H1 (cell line): ENCODE results near the gene IGFL2. TPM values are rescaled to one million over a fixed set of nuclear protein-coding genes. Genes with fewer than 3 reads are reported as not detected.

ENCODE experiments used
- CTCF ChIA-PET: fragments of 300-600 bp; sonication (Branson Sonifier 250); formaldehyde crosslinking; loops from one replicate; lab custom pipeline; 2021; ENCODE audit not compliant: partially characterized antibody; lab: Charles Lee
- POLR2A ChIA-PET: fragments of 300-600 bp; sonication (Branson Sonifier 250); formaldehyde crosslinking; loops from one replicate; lab custom pipeline; 2021; ENCODE audit warnings: inconsistent platforms; ENCODE audit not compliant: partially characterized antibody; lab: Charles Lee
- DNase-seq, 2 experiments: peaks; one replicate each; pipeline versions ENCODE4 v3.0.0 to v3.0.0-alpha.2; 2010 to 2022; ENCODE audit warnings: low spot score in 2 of 2, low read depth in 1 of 2, mixed read lengths in 1 of 2
- FAIRE-seq: peaks from 2 replicates; lab custom pipeline; 2011; peaks lifted over from hg19 to GRCh38; lab: Jason Lieb, UNC
- H2AFZ ChIP-seq: 2 replicates; pipeline ENCODE4 v1.8.1; 2012; ENCODE audit warnings: low read length, inconsistent platforms
- H2AK5ac ChIP-seq: 2 replicates; pipeline ENCODE4 v1.6.1; 2013; ENCODE audit warnings: low read depth, low read length
- H2BK120ac ChIP-seq: replicated peaks from 2 replicates; pipeline ENCODE3; 2013; ENCODE audit warnings: low read depth, low read length, inconsistent platforms
- H2BK12ac ChIP-seq: 2 replicates; pipeline ENCODE4 v1.6.1; 2013; ENCODE audit warnings: low read depth, low read length
- H2BK15ac ChIP-seq: 2 replicates; pipeline ENCODE4 v1.6.1; 2013; ENCODE audit warnings: low read length
- H2BK20ac ChIP-seq: 2 replicates; pipeline ENCODE4 v1.6.1; 2013; ENCODE audit warnings: low read length
- H2BK5ac ChIP-seq: 2 replicates; pipeline ENCODE4 v1.6.1; 2013; ENCODE audit warnings: low read depth, low read length
- H3K14ac ChIP-seq: 2 replicates; pipeline ENCODE4 v1.6.1; 2013; ENCODE audit warnings: inconsistent platforms; ENCODE audit not compliant: insufficient read length
- H3K18ac ChIP-seq: 2 replicates; pipeline ENCODE4 v1.6.1; 2013; ENCODE audit warnings: low read length; ENCODE audit errors: extremely low read depth
- H3K23ac ChIP-seq: 2 replicates; pipeline ENCODE4 v1.6.1; 2013; ENCODE audit warnings: inconsistent platforms; ENCODE audit not compliant: insufficient read length
- H3K23me2 ChIP-seq: 2 replicates; pipeline ENCODE4 v1.6.1; 2013; ENCODE audit warnings: low read depth, low read length
- H3K27ac ChIP-seq: 2 replicates; pipeline ENCODE4 v1.6.1; 2011; ENCODE audit warnings: low read depth, low read length, inconsistent platforms
- H3K27me3 ChIP-seq, 4 experiments: replicated peaks in 1 of 4; 1 replicate in 1 of 4; 2 replicates in 3 of 4; pipeline versions ENCODE4 v1.6.1 to v1.8.1; 2011 to 2013; ENCODE audit warnings: low read length in 3 of 4, mild to moderate bottlenecking in 3 of 4, inconsistent platforms in 2 of 4, mixed read lengths in 2 of 4, moderate library complexity in 1 of 4; ENCODE audit not compliant: control insufficient read depth in 3 of 4, insufficient read depth in 3 of 4; ENCODE audit errors: extremely low read depth in 1 of 4
- H3K36me3 ChIP-seq, 4 experiments: 2 replicates each; pipeline versions ENCODE4 v1.6.1 to v1.8.1; 2011 to 2013; ENCODE audit warnings: mild to moderate bottlenecking in 4 of 4, low read length in 3 of 4, moderate library complexity in 2 of 4, control low read depth in 1 of 4, inconsistent platforms in 1 of 4; ENCODE audit not compliant: insufficient read depth in 4 of 4, control insufficient read depth in 2 of 4
- H3K4ac ChIP-seq: replicated peaks from 2 replicates; pipeline ENCODE3; 2013; ENCODE audit warnings: low read length, low read depth, mixed read lengths, inconsistent platforms; ENCODE audit not compliant: insufficient read length
- H3K4me1 ChIP-seq, 4 experiments: replicated peaks in 1 of 4; 1 replicate in 1 of 4; 2 replicates in 3 of 4; pipeline versions ENCODE4 v1.6.1 to v1.8.1; 2011 to 2013; ENCODE audit warnings: low read length in 3 of 4, inconsistent platforms in 2 of 4, mixed read lengths in 1 of 4; ENCODE audit not compliant: insufficient read depth in 4 of 4, control insufficient read depth in 3 of 4
- H3K4me2 ChIP-seq, 2 experiments: 2 replicates each; pipeline versions ENCODE4 v1.6.1 to v1.8.1; 2011 to 2013; ENCODE audit warnings: low read depth in 2 of 2, low read length in 2 of 2, control low read depth in 1 of 2, inconsistent platforms in 1 of 2, mild to moderate bottlenecking in 1 of 2; ENCODE audit not compliant: insufficient read depth in 1 of 2
- H3K4me3 ChIP-seq, 4 experiments: fragments of 200-600, 300-600 bp in 1 of 4; sonication (generic), shearing (Covaris generic), sonication (Bioruptor Twin) in 1 of 4; 2 replicates each; pipeline versions ENCODE4 v1.5.1 to v1.8.1; 2011 to 2016; ENCODE audit warnings: low read length in 4 of 4, low read depth in 3 of 4, control low read depth in 2 of 4, inconsistent platforms in 2 of 4, mild to moderate bottlenecking in 2 of 4, mixed read lengths in 1 of 4, moderate library complexity in 1 of 4; ENCODE audit not compliant: insufficient read depth in 2 of 4; ENCODE audit errors: extremely low read depth in 1 of 4
- H3K56ac ChIP-seq: replicated peaks from 2 replicates; pipeline ENCODE3; 2013; ENCODE audit warnings: low read depth, mild to moderate bottlenecking, mixed read lengths, low read length, inconsistent platforms; ENCODE audit not compliant: insufficient read length
- H3K79me1 ChIP-seq: 2 replicates; pipeline ENCODE4 v1.6.1; 2013; ENCODE audit warnings: low read depth, low read length, control low read depth
- H3K79me2 ChIP-seq, 2 experiments: 2 replicates each; pipeline versions ENCODE4 v1.6.1 to v1.8.1; 2012 to 2013; ENCODE audit warnings: low read length in 2 of 2, mild to moderate bottlenecking in 2 of 2, inconsistent platforms in 1 of 2; ENCODE audit not compliant: insufficient read depth in 2 of 2, control insufficient read depth in 1 of 2
- H3K9ac ChIP-seq, 4 experiments: replicated peaks in 1 of 4; 1 replicate in 1 of 4; 2 replicates in 3 of 4; pipeline versions ENCODE4 v1.6.1 to v1.8.1; 2011 to 2013; ENCODE audit warnings: low read depth in 3 of 4, low read length in 3 of 4, control low read depth in 2 of 4, mild to moderate bottlenecking in 2 of 4, moderate library complexity in 2 of 4, inconsistent platforms in 1 of 4; ENCODE audit errors: extremely low read depth in 1 of 4
- H3K9me3 ChIP-seq, 2 experiments: 2 replicates each; pipeline versions ENCODE4 v1.6.1 to v1.8.1; 2012 to 2013; ENCODE audit warnings: mild to moderate bottlenecking in 2 of 2, moderate library complexity in 2 of 2, control low read depth in 1 of 2, inconsistent platforms in 1 of 2, low read depth in 1 of 2, low read length in 1 of 2, mixed read lengths in 1 of 2; ENCODE audit not compliant: insufficient read depth in 2 of 2
- H4K20me1 ChIP-seq, 2 experiments: replicated peaks in 1 of 2; 2 replicates each; pipeline versions ENCODE3 to v1.8.1; 2011 to 2013; ENCODE audit warnings: inconsistent platforms in 2 of 2, low read length in 2 of 2, mild to moderate bottlenecking in 1 of 2; ENCODE audit not compliant: insufficient read depth in 2 of 2, control insufficient read depth in 1 of 2
- H4K5ac ChIP-seq: 2 replicates; pipeline ENCODE4 v1.6.1; 2013; ENCODE audit warnings: low read length, low read depth, mixed read lengths, inconsistent platforms; ENCODE audit not compliant: insufficient read length
- H4K8ac ChIP-seq: 2 replicates; pipeline ENCODE4 v1.8.0; 2013; ENCODE audit warnings: mild to moderate bottlenecking, moderate library complexity, low read length, inconsistent platforms; ENCODE audit not compliant: insufficient read depth; ENCODE audit errors: extremely low read depth
- H4K91ac ChIP-seq: replicated peaks from 2 replicates; pipeline ENCODE3; 2013; ENCODE audit warnings: low read length, mixed read lengths, inconsistent platforms; ENCODE audit not compliant: insufficient read length
- ASH2L ChIP-seq: fragments of 200-600, 300-600 bp; sonication (generic); IDR thresholded peaks from one replicate; pipeline ENCODE4 v1.7.1; 2017; ENCODE audit warnings: low read length
- CTBP2 ChIP-seq: IDR thresholded peaks from 2 replicates; pipeline ENCODE4 v1.7.0; 2011; ENCODE audit warnings: borderline replicate concordance, mild to moderate bottlenecking, moderate library complexity, mixed read lengths, low read length; ENCODE audit not compliant: insufficient read depth, insufficient read length
- EGR1 ChIP-seq: IDR thresholded peaks from 2 replicates; pipeline ENCODE4 v1.6.1; 2011; ENCODE audit warnings: low read depth, low read length, borderline replicate concordance
- EP300 ChIP-seq, 2 experiments: IDR thresholded peaks; 1 replicate in 1 of 2; 2 replicates in 1 of 2; pipeline ENCODE4 v1.6.1; 2011 to 2012; ENCODE audit warnings: low read depth in 2 of 2, low read length in 2 of 2, mild to moderate bottlenecking in 2 of 2, borderline replicate concordance in 1 of 2, inconsistent platforms in 1 of 2, moderate library complexity in 1 of 2
- GABPA ChIP-seq: IDR thresholded peaks from 2 replicates; pipeline ENCODE4 v1.6.1; 2011; ENCODE audit warnings: mild to moderate bottlenecking, low read length, moderate library complexity, borderline replicate concordance; ENCODE audit not compliant: insufficient read depth
- HDAC2 ChIP-seq, 2 experiments: fragments of 300-600 bp in 1 of 2; sonication (generic) in 1 of 2; IDR thresholded peaks; 2 replicates each; pipeline ENCODE4 v1.6.1; 2011 to 2012; ENCODE audit warnings: low read depth in 2 of 2, low read length in 2 of 2, mild to moderate bottlenecking in 2 of 2, moderate library complexity in 2 of 2, borderline replicate concordance in 1 of 2, inconsistent platforms in 1 of 2
- JUN ChIP-seq: IDR thresholded peaks from 2 replicates; pipeline ENCODE4 v1.6.1; 2011; ENCODE audit warnings: low read depth, mild to moderate bottlenecking, improper control_type of control experiment, low read length
- JUND ChIP-seq: IDR thresholded peaks from 2 replicates; pipeline ENCODE4 v1.6.1; 2011; ENCODE audit warnings: mild to moderate bottlenecking, improper control_type of control experiment, low read length
- RFX5 ChIP-seq: IDR thresholded peaks from 2 replicates; pipeline ENCODE4 v1.6.1; 2011; ENCODE audit warnings: low read depth, low read length, improper control_type of control experiment, borderline replicate concordance
- RXRA ChIP-seq: IDR thresholded peaks from 2 replicates; pipeline ENCODE4 v1.6.1; 2011; ENCODE audit warnings: low read depth, mild to moderate bottlenecking, low read length, moderate library complexity; ENCODE audit not compliant: insufficient read depth
- SIRT6 ChIP-seq: IDR thresholded peaks from one replicate; pipeline ENCODE4 v1.7.1; 2012; ENCODE audit warnings: low read length, inconsistent platforms
- SIX5 ChIP-seq: IDR thresholded peaks from 2 replicates; pipeline ENCODE4 v1.6.1; 2011; ENCODE audit warnings: mild to moderate bottlenecking, low read depth, low read length
- SP2 ChIP-seq: IDR thresholded peaks from 2 replicates; pipeline ENCODE4 v1.6.1; 2012; ENCODE audit warnings: mild to moderate bottlenecking, low read length, inconsistent platforms
- TAF7 ChIP-seq: optimal IDR thresholded peaks from 2 replicates; pipeline ENCODE3; 2011; ENCODE audit warnings: low read depth, mild to moderate bottlenecking, inconsistent platforms, low read length, moderate library complexity, borderline replicate concordance
- YY1 ChIP-seq: IDR thresholded peaks from 2 replicates; pipeline ENCODE4 v1.6.1; 2011; ENCODE audit warnings: low read depth, mild to moderate bottlenecking, low read length
- WGBS, 2 experiments: shearing (Covaris generic) in 1 of 2; methylation state at CpG; one replicate each; pipeline versions ENCODE4 v1.1.6 to v1.1.7; 2013 to 2015; ENCODE audit warnings: low lambda C conversion rate in 2 of 2, mixed read lengths in 2 of 2, inconsistent platforms in 1 of 2, low coverage in 1 of 2, missing lambda C conversion rate in 1 of 2; ENCODE audit not compliant: insufficient replicate concordance in 2 of 2, insufficient coverage in 1 of 2, insufficient read length in 1 of 2; ENCODE audit errors: extremely low coverage in 1 of 2, missing lambda C conversion rate in 1 of 2; 5-methylcytosine and 5-hydroxymethylcytosine counted together
- polyA plus RNA-seq, 7 experiments: library from polyadenylated mRNA; depleted of rRNA in 3 of 7; stranded (reverse) in 5 of 7; unstranded in 2 of 7; fragments of >200 nt in 5 of 7; fragments of 200-250 nt in 2 of 7; gene quantifications; 1 replicate in 5 of 7; 2 replicates in 1 of 7; 4 replicates in 1 of 7; pipeline versions ENCODE4 v1.2.1 to v1.2.3, GENCODE V29; 2011 to 2013; ENCODE audit warnings: missing spikeins in 2 of 7, mixed read lengths in 2 of 7
- total RNA-seq: library from RNA; stranded (reverse); fragmentation: NEBNext Ultra II Directional; extraction: Animal tissue kit (Norgen Biotek cat#: 25700); gene quantifications from 2 replicates; pipeline ENCODE4 v1.2.1, GENCODE V29; 2021

Gene IGFL2
- total and polyA plus RNA-seq, 2 of the 8 experiments (the other 6 are each of a cell fraction or from before 2014, with no cell fraction given), result not detected

DNA sequence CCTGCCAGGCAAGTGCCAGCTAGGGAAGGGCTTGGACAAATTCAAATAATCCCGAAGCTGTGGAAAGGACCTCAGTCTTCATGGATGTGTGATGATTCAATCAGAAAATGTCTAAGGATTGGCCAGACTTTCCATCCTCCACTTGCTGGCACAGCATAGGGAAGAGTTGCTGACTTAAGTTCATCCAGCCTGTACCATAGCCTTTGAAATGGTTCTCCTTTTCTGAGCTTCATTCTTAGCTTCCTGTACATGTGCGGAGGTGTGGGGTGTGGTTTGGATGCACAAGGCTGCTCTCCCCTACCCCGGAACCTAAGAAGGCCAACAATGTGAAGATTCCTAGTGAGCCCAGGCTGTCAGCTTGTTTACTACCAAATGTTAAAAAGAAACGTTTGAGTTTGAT lies 22.6 kb upstream of the IGFL2 start:
- POLR2A ChIA-PET, result interaction anchor here (3.1 kb wide), 1 partner anchor 8 kb away, joined by 13 read pairs; no protein-coding TSS in a partner anchor
- Histone ChIP-seq H2BK12ac (no peak overlapping the region), H3K79me1 (no peaks in the 10 kb centered on the region), H2BK120ac (no peak overlapping the region), H3K79me2 (no peaks in the 10 kb centered on the region), H4K20me1 (no peaks in the 10 kb centered on the region), H3K56ac (no peak overlapping the region), H3K4me3 (no peak overlapping the region), H3K27me3 (no peaks in the 10 kb centered on the region), H3K36me3 (no peaks in the 10 kb centered on the region), H3K14ac (no peak overlapping the region), H2AK5ac (no peak overlapping the region), H4K5ac (no peak overlapping the region), H3K23me2 (no peaks in the 10 kb centered on the region), H3K4me1 (peaks cover 0 to 5% (median 0%) of the 10 kb centered on the region in 4 experiments; a peak in 2 of 7 replicates), H2BK20ac (no peak overlapping the region), H3K23ac (no peak overlapping the region), H4K8ac (no peak overlapping the region), H2BK15ac (no peak overlapping the region), H3K27ac (no peak overlapping the region), H2BK5ac (no peak overlapping the region), H4K91ac (no peak overlapping the region), H3K9me3 (no peaks in the 10 kb centered on the region), H2AFZ (no peak overlapping the region), H3K4ac (no peak overlapping the region), H3K4me2 (no peak overlapping the region), H3K18ac (no peak overlapping the region), H3K9ac (no peak overlapping the region)
- WGBS, 2 experiments, result 83% methylated on average over 4 of the region's 4 CpGs; no CpG with 5 or more reads in 1 of the 2 experiments
- FAIRE-seq, result no peak
- no peak for DNase-seq
- CTCF ChIA-PET, result interaction anchor here (0.8 to 1.1 kb wide), 3 partner anchors 22 to 47 kb away, joined by 3 to 4 read pairs (median 3); no protein-coding TSS in a partner anchor
- no peak for TF ChIP-seq CTBP2
- no peak for TF ChIP-seq SP2
- TF ChIP-seq RXRA, result no peak
- no peak for TF ChIP-seq ASH2L
- TF ChIP-seq HDAC2 (IDR thresholded peaks at IDR 0.05; ENCODE audit: borderline replicate concordance in 1 of 2, low read depth in 2 of 2, low read length in 2 of 2), result no peak
- TF ChIP-seq YY1, result no peak
- no peak for TF ChIP-seq JUN
- TF ChIP-seq TAF7, result no peak
- no peak for TF ChIP-seq EP300 (IDR thresholded peaks at IDR 0.05; ENCODE audit: borderline replicate concordance in 1 of 2, low read depth in 2 of 2, low read length in 2 of 2)
- no peak for TF ChIP-seq JUND
- no peak for TF ChIP-seq RFX5
- no peak for TF ChIP-seq EGR1
- no peak for TF ChIP-seq SIRT6
- TF ChIP-seq GABPA, result no peak
- no peak for TF ChIP-seq SIX5
